HG03025 (cell line): ENCODE measurements around the gene TNFRSF13B.
"Not testable (repeated sequence)": the region's sequence is repeated elsewhere in the genome, so short reads cannot be mapped to it uniquely, and the experiment has no call there.

Source experiments
- ATAC-seq: cut with Tn5 transposase; IDR thresholded peaks from one replicate; pipeline ENCODE4 v1.9.1; 2021; ENCODE audit warnings: mild to moderate bottlenecking, moderate library complexity; ENCODE audit not compliant: unreplicated experiment, low FRiP score

The TNFRSF13B gene

GRCh38 chr17:16915752-16916556 is 56.0 kb downstream of the TNFRSF13B start:
- no peak for ATAC-seq

- ATAC-seq: no peak
These were observed 58.5 kb downstream of the TNFRSF13B start for GRCh38 chr17:16913463-16913862.

- no peak for ATAC-seq
These were observed 59.6 kb downstream of the TNFRSF13B start for GRCh38 chr17:16912021-16912962.

GRCh38 chr17:16911141-16911937 is 60.6 kb downstream of the TNFRSF13B start:
- ATAC-seq: no peak

- no peak for ATAC-seq
These were observed 61.6 kb downstream of the TNFRSF13B start for GRCh38 chr17:16910341-16910740.

- ATAC-seq: no peak
These were observed 62.3 kb downstream of the TNFRSF13B start for GRCh38 chr17:16909472-16910246.

GRCh38 chr17:16908273-16908672 is 63.6 kb downstream of the TNFRSF13B start:
- ATAC-seq: no peak

- no peak for ATAC-seq
These were observed 65.2 kb downstream of the TNFRSF13B start for GRCh38 chr17:16906680-16907079.

- ATAC-seq: no peak
These were observed 66.2 kb downstream of the TNFRSF13B start for GRCh38 chr17:16905593-16906191.

- not testable (repeated sequence) for ATAC-seq
These were observed 68.8 kb downstream of the TNFRSF13B start for GRCh38 chr17:16903070-16903469.

GRCh38 chr17:16900288-16900882 is 71.5 kb downstream of the TNFRSF13B start:
- ATAC-seq: no peak

GRCh38 chr17:16897211-16897896 is 74.6 kb downstream of the TNFRSF13B start:
- not testable (repeated sequence) for ATAC-seq

GRCh38 chr17:16896235-16896634 is 75.7 kb downstream of the TNFRSF13B start:
- not testable (repeated sequence) for ATAC-seq

GRCh38 chr17:16893527-16893926 is 78.4 kb downstream of the TNFRSF13B start:
- not testable (repeated sequence) for ATAC-seq

- not testable (repeated sequence) for ATAC-seq
These were observed 79.0 kb downstream of the TNFRSF13B start for GRCh38 chr17:16892876-16893454.

- ATAC-seq: no peak
These were observed 82.8 kb downstream of the TNFRSF13B start for GRCh38 chr17:16889088-16889465.
